ENCODE results near the gene MAN2B2.

- TF ChIP-seq CTCF (IDR thresholded peaks at IDR 0.05; ENCODE audit: insufficient read depth, low read depth, low read length) (no peak), EZH2 (IDR thresholded peaks at IDR 0.05; ENCODE audit: insufficient read depth, low read length) (no peak)
Observed at GRCh38 chr4:6534618-6535328, 40.2 kb upstream of the MAN2B2 start.

All from astrocyte (in vitro differentiated cells and primary cell).